GM12878 (cell line): ENCODE measurements around the gene ARHGEF25. TPM values are rescaled to one million over a fixed set of nuclear protein-coding genes. Genes with fewer than 3 reads are reported as not detected.

Experiments
- ATAC-seq: fragments of 200-7000 bp; cut with Tn5 transposase; 3 replicates; pipeline ENCODE4 v1.9.1; 2020; ENCODE audit warnings: mild to moderate bottlenecking, moderate library complexity
- BruUV-seq: library from RNA; stranded (reverse); fragments of 400-500 nt; replicated peaks from 2 replicates; lab custom pipeline; 2021; lab: Mats Ljungman, UMichigan
- CTCF ChIA-PET: fragments of 300-600 bp; sonication (Branson Sonifier 250); formaldehyde crosslinking; extraction: SDS; loops from one replicate; lab custom pipeline; 2021; ENCODE audit warnings: inconsistent platforms; lab: Yijun Ruan, JAX
- POLR2A ChIA-PET: fragments of 350-600 bp; formaldehyde crosslinking; extraction: SDS; loops from one replicate; lab custom pipeline; 2021; ENCODE audit warnings: inconsistent platforms; lab: Charles Lee
- RAD21 ChIA-PET: fragments of 300-600 bp; sonication (Branson Sonifier 250); formaldehyde crosslinking; loops from one replicate; lab custom pipeline; 2023; ENCODE audit warnings: antibody characterized with exemption; ENCODE audit not compliant: unreplicated experiment; lab: Charles Lee
- SMC1A ChIA-PET: fragments of 300-600 bp; sonication (Branson Sonifier 250); formaldehyde crosslinking; loops from one replicate; lab custom pipeline; 2023; ENCODE audit not compliant: unreplicated experiment, uncharacterized antibody; lab: Charles Lee
- DNase-seq: peaks from one replicate; pipeline ENCODE4 v3.0.0-alpha.2; 2011; ENCODE audit warnings: low read depth, low spot score
- FAIRE-seq: peaks from 3 replicates; lab custom pipeline; 2011; peaks lifted over from hg19 to GRCh38; lab: Jason Lieb, UNC
- H2AFZ ChIP-seq: 2 replicates; pipeline ENCODE4 v1.6.0; 2011; ENCODE audit warnings: low read depth, low read length, control low read depth; ENCODE audit not compliant: control insufficient read depth
- H3K27ac ChIP-seq: 2 replicates; pipeline ENCODE4 v1.5.1; 2011; ENCODE audit warnings: control low read depth; ENCODE audit not compliant: control insufficient read depth, insufficient read depth
- H3K27me3 ChIP-seq, 2 experiments: replicated peaks in 1 of 2; 2 replicates each; pipeline versions ENCODE4 v1.6.0 to v1.6.1; 2011; ENCODE audit warnings: low read length in 1 of 2; ENCODE audit not compliant: control insufficient read depth in 2 of 2, insufficient read depth in 2 of 2
- H3K36me3 ChIP-seq, 2 experiments: 2 replicates each; pipeline ENCODE4 v1.5.1; 2011; ENCODE audit warnings: low read length in 1 of 2; ENCODE audit not compliant: control insufficient read depth in 2 of 2, insufficient read depth in 2 of 2
- H3K4me1 ChIP-seq: 2 replicates; pipeline ENCODE4 v1.6.1; 2011; ENCODE audit warnings: mild to moderate bottlenecking, low read length, moderate library complexity, mixed read lengths; ENCODE audit not compliant: control insufficient read depth, insufficient read depth
- H3K4me2 ChIP-seq: 2 replicates; pipeline ENCODE4 v1.6.0; 2011; ENCODE audit warnings: control low read depth; ENCODE audit not compliant: control insufficient read depth, insufficient read depth
- H3K4me3 ChIP-seq: fragments of 200-600 bp; sonication (generic); 2 replicates; pipeline ENCODE4 v1.5.1; 2016
- H3K79me2 ChIP-seq: 2 replicates; pipeline ENCODE4 v1.6.0; 2011; ENCODE audit warnings: low read length; ENCODE audit not compliant: control insufficient read depth, insufficient read depth
- H3K9ac ChIP-seq: 2 replicates; pipeline ENCODE4 v1.8.0; 2011; ENCODE audit warnings: low read length, control low read depth, mixed read lengths; ENCODE audit not compliant: control insufficient read depth, insufficient read depth
- H3K9me3 ChIP-seq: replicated peaks from 3 replicates; pipeline ENCODE4 v1.5.1; 2011; ENCODE audit warnings: mild to moderate bottlenecking, low read length; ENCODE audit not compliant: control insufficient read depth, insufficient read depth
- H4K20me1 ChIP-seq: 2 replicates; pipeline ENCODE4 v1.6.0; 2011; ENCODE audit not compliant: control insufficient read depth, insufficient read depth
- BACH1 ChIP-seq: fragments of 450-650 bp; IDR thresholded peaks from 2 replicates; pipeline ENCODE4 v1.6.1; 2017; ENCODE audit warnings: mild to moderate bottlenecking, borderline replicate concordance
- BRCA1 ChIP-seq: IDR thresholded peaks from 2 replicates; pipeline ENCODE4 v1.6.1; 2011; ENCODE audit warnings: low read depth, low read length, improper control_type of control experiment
- CEBPB ChIP-seq, 2 experiments: fragments of 150-350 bp in 1 of 2; IDR thresholded peaks; 2 replicates each; pipeline ENCODE4 v1.6.1; 2012 to 2014; ENCODE audit warnings: low read depth in 2 of 2, low read length in 2 of 2, borderline replicate concordance in 1 of 2, inconsistent platforms in 1 of 2
- EGR1 ChIP-seq, 2 experiments: IDR thresholded peaks; 1 replicate in 1 of 2; 2 replicates in 1 of 2; pipeline ENCODE4 v1.6.1; 2011 to 2012; ENCODE audit warnings: low read depth in 2 of 2, low read length in 2 of 2, borderline replicate concordance in 1 of 2, mild to moderate bottlenecking in 1 of 2, moderate library complexity in 1 of 2
- EZH2 ChIP-seq: IDR thresholded peaks from 2 replicates; pipeline ENCODE4 v1.6.1; 2012; ENCODE audit warnings: low read depth, mild to moderate bottlenecking, control low read depth, inconsistent platforms, low read length, borderline replicate concordance; ENCODE audit not compliant: control insufficient read depth
- HSF1 ChIP-seq: fragments of 150-350 bp; IDR thresholded peaks from 2 replicates; pipeline ENCODE4 v1.6.1; 2014; ENCODE audit warnings: mild to moderate bottlenecking, low read depth, low read length
- KDM1A ChIP-seq: fragments of 200-600 bp; sonication (generic); IDR thresholded peaks from 2 replicates; pipeline ENCODE4 v1.6.1; 2016; ENCODE audit warnings: borderline replicate concordance
- MAX ChIP-seq: IDR thresholded peaks from 2 replicates; pipeline ENCODE4 v1.6.1; 2012; ENCODE audit warnings: low read depth, low read length, improper control_type of control experiment
- MXI1 ChIP-seq: fragments of 150-350 bp; IDR thresholded peaks from 2 replicates; pipeline ENCODE4 v1.6.1; 2011; ENCODE audit warnings: low read depth, mild to moderate bottlenecking, inconsistent platforms, low read length, improper control_type of control experiment
- NFXL1 ChIP-seq: fragments of 450-650 bp; IDR thresholded peaks from 2 replicates; pipeline ENCODE4 v1.6.1; 2017; ENCODE audit warnings: antibody characterized with exemption, mild to moderate bottlenecking, borderline replicate concordance
- NR2F1 ChIP-seq: fragments of 450-650 bp; conservative IDR thresholded peaks from 2 replicates; pipeline ENCODE4 v1.6.1; 2017; ENCODE audit warnings: mild to moderate bottlenecking
- NRF1 ChIP-seq: conservative IDR thresholded peaks from 2 replicates; pipeline ENCODE4 v1.6.1; 2011; ENCODE audit warnings: mild to moderate bottlenecking, low read depth, low read length, improper control_type of control experiment
- RAD51 ChIP-seq: fragments of 450-650 bp; IDR thresholded peaks from 2 replicates; pipeline ENCODE4 v1.6.1; 2016; ENCODE audit warnings: moderate library complexity, mild to moderate bottlenecking, inconsistent platforms
- SPI1 ChIP-seq: IDR thresholded peaks from 2 replicates; pipeline ENCODE4 v1.6.1; 2011; ENCODE audit warnings: low read depth, mild to moderate bottlenecking, low read length, moderate library complexity, borderline replicate concordance; ENCODE audit not compliant: insufficient read depth
- SUZ12 ChIP-seq: fragments of 200-600 bp; sonication (generic); IDR thresholded peaks from one replicate; pipeline ENCODE4 v1.6.1; 2018; ENCODE audit warnings: antibody characterized with exemption, mild to moderate bottlenecking; ENCODE audit not compliant: unreplicated experiment
- WGBS: methylation state at CpG from one replicate; pipeline ENCODE4 v1.1.6; 2016; ENCODE audit warnings: low lambda C conversion rate; ENCODE audit not compliant: insufficient replicate concordance, insufficient coverage; ENCODE audit errors: missing lambda C conversion rate; 5-methylcytosine and 5-hydroxymethylcytosine counted together
- in situ Hi-C: fragments of 300-500 bp; cut with MboI; formaldehyde crosslinking; loops from 9 replicates; pipeline ENCODE4 v1.14.3; 2018; ENCODE audit warnings: mixed read lengths
- intact Hi-C: fragments of 100-400 bp; cut with micrococcal nuclease; formaldehyde crosslinking; loops from one replicate; pipeline ENCODE4 v1.14.2; 2022; ENCODE audit not compliant: unreplicated experiment
- polyA plus RNA-seq, 11 experiments: library from polyadenylated mRNA; depleted of rRNA in 4 of 11; unstranded in 6 of 11; stranded (reverse) in 5 of 11; fragments of >200 nt; fragmentation: Nextera tagmentation in 4 of 11; fragmentation: Illumina TruSeq in 1 of 11; extraction: Ambion mirVana in 4 of 11; extraction: Trizol in 1 of 11; gene quantifications; 1 replicate in 1 of 11; 2 replicates in 10 of 11; pipeline versions ENCODE4 v1.2.1 to v1.2.3, GENCODE V29; 2011 to 2016; ENCODE audit warnings: inconsistent platforms in 2 of 11, missing spikeins in 2 of 11, low read depth in 1 of 11
- total RNA-seq, 4 experiments: library from RNA; depleted of rRNA in 3 of 4; stranded (reverse); fragments of >200 nt in 3 of 4; fragmentation: Illumina TruSeq in 1 of 4; extraction: Trizol in 1 of 4; gene quantifications; 2 replicates each; pipeline versions ENCODE4 v1.2.1 to v1.2.3, GENCODE V29; 2013 to 2021

ARHGEF25 gene
- total and polyA plus RNA-seq, 10 of the 15 experiments (the other 5 are each of a cell fraction or from before 2014, with no cell fraction given), result 0.08 to 4.5 (median 1.2) TPM; not detected in 3

- no peaks in the 10 kb centered on the region for H3K27me3 ChIP-seq
- no peaks in the 10 kb centered on the region for H4K20me1 ChIP-seq
- ATAC-seq (peak; percentile 46), FAIRE-seq (no peak), DNase-seq (no peak)
- H3K4me3 ChIP-seq, result peak overlapping the region; percentile 83
- peak overlapping the region; percentile 86 for H3K4me2 ChIP-seq
- POLR2A ChIA-PET, result interaction anchor here (0.6 to 2.5 kb wide), 4 partner anchors 9 to 16 kb away, joined by 3 to 13 read pairs (median 4); partner anchors contain the start of gene PIP4K2C
- peak overlapping the region; percentile 75 for H3K9ac ChIP-seq
- CTCF ChIA-PET, result interaction anchor here (0.6 to 2.0 kb wide), 5 partner anchors 9 to 365 kb away, joined by 3 to 8 read pairs (median 4); partner anchors contain the start of gene TSPAN31
- H3K27ac ChIP-seq, result peak overlapping the region; percentile 32; the same call in 1 of the 2 replicates
- SMC1A ChIA-PET, result interaction anchor here (0.6 to 1.2 kb wide), 5 partner anchors 9 to 144 kb away, joined by 3 to 5 read pairs (median 3); no protein-coding TSS in a partner anchor
- H3K79me2 ChIP-seq, result no peaks in the 10 kb centered on the region
- 33% methylated on average over 18 of the region's 25 CpGs for WGBS
- in situ Hi-C loops (no loop called here), intact Hi-C loops (no loop called here)
- H3K9me3 ChIP-seq, result no peaks in the 10 kb centered on the region
- BruUV-seq, result TSS peak; percentile 62
- peaks cover 4% of the 10 kb centered on the region; the same call in 1 of the 2 replicates for H3K4me1 ChIP-seq
- peak overlapping the region; percentile 97 for H2AFZ ChIP-seq
- peaks cover 0 to 3% of the 10 kb centered on the region in 2 experiments; a peak in 2 of 4 replicates for H3K36me3 ChIP-seq
- RAD21 ChIA-PET, result interaction anchor here (0.9 to 1.6 kb wide), 3 partner anchors 9 to 28 kb away, joined by 3 read pairs; partner anchors contain the start of gene B4GALNT1
- no peak for TF ChIP-seq BRCA1
- TF ChIP-seq MAX, result no peak
- no peak for TF ChIP-seq HSF1
- no peak for TF ChIP-seq CEBPB (IDR thresholded peaks at IDR 0.05; ENCODE audit: borderline replicate concordance in 1 of 2, low read depth in 2 of 2, low read length in 2 of 2)
- no peak for TF ChIP-seq KDM1A
- no peak for TF ChIP-seq BACH1
- TF ChIP-seq EGR1 (IDR thresholded peaks at IDR 0.05; ENCODE audit: borderline replicate concordance in 1 of 2, low read depth in 2 of 2, low read length in 2 of 2), result no peak
- TF ChIP-seq RAD51, result no peak
- TF ChIP-seq NRF1, result no peak
- TF ChIP-seq NR2F1, result no peak
- TF ChIP-seq NFXL1, result no peak
- TF ChIP-seq MXI1, result no peak
- no peak for TF ChIP-seq SPI1
- no peak for TF ChIP-seq SUZ12
- no peak for TF ChIP-seq EZH2
- TF ChIP-seq, all 136 proteins: peak for 0
Measured at GRCh38 chr12:57604992-57605810, 6.0 kb upstream of the ARHGEF25 start.
